Astrocyte of the cerebellum (primary cell): ENCODE measurements around the gene RNF130.

Experiments
- DNase-seq: peaks from one replicate; pipeline ENCODE4 v3.0.0-alpha.2; 2011; ENCODE audit warnings: low read depth
- H3K4me3 ChIP-seq: 2 replicates; pipeline ENCODE4 v1.5.1; 2011; ENCODE audit warnings: mild to moderate bottlenecking, low read depth, low read length, moderate library complexity
- in situ Hi-C: cut with HindIII; loops from 2 replicates; pipeline ENCODE4 v1.10.0; 2017; ENCODE audit warnings: low sequenced_read_pairs
- TF ChIP-seq, protein P1 (sequence below): IDR thresholded peaks from 2 replicates; pipeline ENCODE4 v1.5.1; 2012; ENCODE audit warnings: low read length, low read depth, moderate library complexity, mild to moderate bottlenecking; ENCODE audit errors: missing control alignments

Gene RNF130

DNA sequence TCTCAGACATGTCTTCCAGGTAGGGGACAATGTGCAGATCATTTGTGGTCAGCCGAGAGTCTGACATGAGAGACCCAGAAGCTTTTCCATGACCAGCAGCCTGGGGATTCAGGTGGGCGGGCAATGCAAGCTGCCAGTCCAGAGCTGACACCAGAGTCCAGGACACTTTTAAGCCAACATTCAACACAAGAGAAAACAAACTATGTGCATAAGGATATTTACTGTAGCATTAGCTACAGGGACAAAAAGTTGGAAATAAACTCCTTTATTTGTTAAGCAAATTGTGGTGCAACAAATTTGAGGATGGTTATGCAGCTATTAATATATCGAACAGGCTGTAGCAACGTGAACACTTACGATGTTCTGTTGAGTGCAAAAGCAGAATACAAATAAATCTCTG lies 9.9 kb upstream of the RNF130 start:
- H3K4me3 ChIP-seq: no peak overlapping the region
- TF ChIP-seq, protein P1, sequence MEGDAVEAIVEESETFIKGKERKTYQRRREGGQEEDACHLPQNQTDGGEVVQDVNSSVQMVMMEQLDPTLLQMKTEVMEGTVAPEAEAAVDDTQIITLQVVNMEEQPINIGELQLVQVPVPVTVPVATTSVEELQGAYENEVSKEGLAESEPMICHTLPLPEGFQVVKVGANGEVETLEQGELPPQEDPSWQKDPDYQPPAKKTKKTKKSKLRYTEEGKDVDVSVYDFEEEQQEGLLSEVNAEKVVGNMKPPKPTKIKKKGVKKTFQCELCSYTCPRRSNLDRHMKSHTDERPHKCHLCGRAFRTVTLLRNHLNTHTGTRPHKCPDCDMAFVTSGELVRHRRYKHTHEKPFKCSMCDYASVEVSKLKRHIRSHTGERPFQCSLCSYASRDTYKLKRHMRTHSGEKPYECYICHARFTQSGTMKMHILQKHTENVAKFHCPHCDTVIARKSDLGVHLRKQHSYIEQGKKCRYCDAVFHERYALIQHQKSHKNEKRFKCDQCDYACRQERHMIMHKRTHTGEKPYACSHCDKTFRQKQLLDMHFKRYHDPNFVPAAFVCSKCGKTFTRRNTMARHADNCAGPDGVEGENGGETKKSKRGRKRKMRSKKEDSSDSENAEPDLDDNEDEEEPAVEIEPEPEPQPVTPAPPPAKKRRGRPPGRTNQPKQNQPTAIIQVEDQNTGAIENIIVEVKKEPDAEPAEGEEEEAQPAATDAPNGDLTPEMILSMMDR: no peak
- in situ Hi-C loops: no loop called here
- no peak for DNase-seq

DNA sequence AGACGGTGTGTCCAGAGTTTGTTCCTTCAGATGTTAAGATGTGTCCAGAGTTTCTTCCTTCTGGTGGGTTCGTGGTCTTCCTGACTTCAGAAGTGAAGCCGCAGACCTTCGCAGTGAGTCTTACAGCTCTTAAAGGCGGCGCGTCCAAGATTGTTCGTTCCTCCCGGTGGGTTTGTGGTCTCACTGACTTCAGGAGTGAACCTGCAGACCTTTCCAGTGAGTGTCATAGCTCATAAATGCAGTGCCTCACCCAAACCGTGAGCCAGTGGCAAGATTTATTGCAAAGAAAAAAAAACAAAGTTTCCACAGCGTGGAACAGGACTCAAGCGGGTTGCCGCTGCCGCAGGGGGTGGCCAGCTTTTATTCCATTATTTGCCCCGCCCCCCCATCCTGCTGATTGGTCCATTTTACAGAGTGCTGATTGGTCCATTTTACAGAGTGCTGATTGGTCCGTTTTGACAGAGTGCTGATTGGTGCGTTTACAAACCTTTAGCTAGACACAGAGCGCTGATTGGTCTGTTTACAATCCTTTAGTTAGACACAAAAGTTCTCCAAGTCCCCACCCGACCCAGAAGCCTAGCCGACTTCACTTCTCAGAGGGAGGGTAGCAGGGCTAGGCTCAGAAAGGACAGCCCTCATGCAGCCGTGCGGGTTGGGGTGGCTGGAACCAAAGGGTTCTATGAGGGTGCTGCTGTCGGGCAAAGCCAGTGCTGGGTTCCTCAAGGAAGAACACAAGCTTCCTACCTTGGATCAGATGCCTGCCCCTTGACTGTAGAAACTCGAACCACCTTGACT lies 9.1 kb upstream of the RNF130 start:
- TF ChIP-seq, protein P1: no peak
- in situ Hi-C loops: no loop called here
- no peak overlapping the region for H3K4me3 ChIP-seq
- no peak for DNase-seq

DNA sequence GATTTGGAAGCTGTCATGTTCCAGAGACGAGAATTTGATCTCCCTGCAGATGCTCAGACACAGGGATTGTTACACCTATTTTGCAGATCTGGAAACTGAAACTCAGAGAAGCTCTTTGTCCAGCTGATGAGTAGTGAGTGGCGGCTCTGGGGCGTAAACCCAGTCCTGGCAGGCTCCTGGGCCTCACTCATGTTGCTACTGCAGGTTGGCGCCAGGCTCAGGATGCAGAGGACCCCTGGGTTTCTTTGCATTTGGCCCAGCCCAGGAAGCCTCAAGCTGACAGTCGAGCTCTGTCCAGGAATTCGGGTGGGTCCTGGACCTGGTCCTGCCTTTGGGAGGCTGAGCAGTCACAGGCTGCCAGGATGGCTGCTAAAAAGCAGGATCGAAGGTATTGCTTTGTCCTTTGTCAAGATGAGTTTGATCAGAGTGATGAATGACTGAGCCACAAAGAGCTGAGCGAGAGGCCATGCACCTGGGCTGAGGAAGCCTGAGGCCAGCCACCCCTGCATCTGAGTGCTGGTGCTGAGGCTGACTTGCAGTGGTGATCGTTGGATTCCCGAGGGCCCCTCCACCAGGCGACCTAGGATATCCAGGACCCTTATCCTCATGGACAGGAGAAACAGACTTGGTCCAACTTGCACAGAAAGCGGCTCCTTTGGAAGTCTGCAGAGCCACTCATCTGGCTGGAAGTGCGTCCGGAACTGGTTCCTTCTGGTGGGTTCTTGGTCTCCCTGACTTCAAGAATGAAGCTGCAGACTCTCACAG lies 8.3 kb upstream of the RNF130 start:
- H3K4me3 ChIP-seq: no peak overlapping the region
- TF ChIP-seq, protein P1: no peak
- in situ Hi-C loops: loop anchor here (5.0 kb wide), 1 partner anchor 88 kb away; no protein-coding TSS in a partner anchor
- no peak for DNase-seq

DNA sequence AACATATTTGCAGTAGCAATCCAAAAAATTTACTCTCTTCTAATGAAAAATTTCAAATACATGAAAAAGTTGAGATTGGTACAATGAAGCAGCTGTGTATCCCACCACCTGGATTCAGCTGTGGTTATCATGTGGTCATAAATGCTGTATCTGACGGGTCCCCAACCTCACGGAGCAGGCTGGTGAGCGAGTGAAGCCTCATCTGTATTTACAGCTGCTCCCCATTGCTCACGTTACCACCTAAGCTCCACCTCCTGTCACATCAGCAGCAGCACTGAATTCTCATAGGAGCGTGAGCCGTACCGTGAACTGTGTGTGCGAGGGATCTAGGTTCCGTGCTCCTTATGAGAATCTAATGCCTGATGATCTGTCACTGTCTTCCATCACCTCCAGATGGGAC lies 6.8 kb upstream of the RNF130 start:
- H3K4me3 ChIP-seq: no peak overlapping the region
- DNase-seq: no peak
- TF ChIP-seq, protein P1: no peak
- in situ Hi-C loops: loop anchor here (5.0 kb wide), 1 partner anchor 86 kb away; no protein-coding TSS in a partner anchor

DNA sequence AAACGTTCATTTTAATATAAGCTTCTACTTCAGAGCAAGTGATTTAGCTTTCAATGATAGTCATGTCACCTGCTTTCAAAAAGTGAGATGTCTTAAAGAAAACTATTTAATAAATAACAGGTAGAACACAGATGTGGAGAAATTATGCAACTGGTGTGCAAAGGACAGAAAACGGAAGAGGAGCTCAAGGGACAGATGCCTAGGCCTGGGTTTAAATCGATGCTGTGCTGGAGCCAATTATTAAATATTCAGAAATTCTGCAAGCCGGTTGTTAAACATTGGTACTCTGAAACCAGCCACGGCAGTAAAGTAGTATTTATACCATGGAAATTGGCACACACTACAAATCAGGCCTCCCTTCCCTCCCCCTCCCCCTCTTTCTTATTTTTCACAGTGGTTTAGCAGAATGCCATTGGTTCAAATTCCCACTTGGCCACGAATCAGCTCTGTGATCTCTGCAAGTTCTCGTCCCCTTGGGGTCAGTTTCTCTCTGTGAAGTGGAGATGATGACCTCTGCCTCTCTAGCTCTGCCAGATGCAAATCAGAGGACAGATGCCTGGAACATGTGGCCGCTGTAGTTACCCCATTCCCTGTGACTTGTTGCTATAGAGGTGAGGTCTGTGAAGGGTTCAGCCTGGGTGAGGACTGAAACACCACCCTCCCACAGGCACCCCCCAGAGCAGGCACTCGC lies 6.2 kb upstream of the RNF130 start:
- TF ChIP-seq, protein P1: no peak
- H3K4me3 ChIP-seq: no peak overlapping the region
- in situ Hi-C loops: loop anchor here (5.0 kb wide), 1 partner anchor 85 kb away; no protein-coding TSS in a partner anchor
- DNase-seq: no peak

DNA sequence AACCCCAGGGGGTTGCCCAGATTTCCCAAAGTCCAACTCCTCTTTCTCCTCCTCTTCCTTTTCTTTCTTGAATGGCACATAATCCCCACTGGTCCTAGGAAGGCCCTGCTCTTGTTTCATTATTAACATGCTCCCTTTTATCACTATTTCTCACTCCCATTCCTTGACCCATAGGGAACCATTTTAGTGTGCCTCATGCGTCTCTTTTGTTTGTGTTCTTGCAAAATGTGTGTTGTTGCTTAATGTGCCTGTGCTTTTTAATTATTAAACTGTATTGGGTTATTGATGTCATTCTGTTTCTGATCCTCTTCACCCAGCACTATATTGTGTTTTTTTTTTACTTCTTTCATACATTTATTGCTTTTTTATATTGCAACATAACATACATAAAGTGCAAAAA lies 4.1 kb upstream of the RNF130 start:
- H3K4me3 ChIP-seq: no peak overlapping the region
- TF ChIP-seq, protein P1: no peak
- DNase-seq: no peak
- in situ Hi-C loops: loop anchor here (5.0 kb wide), 1 partner anchor 83 kb away; no protein-coding TSS in a partner anchor
